Measurements from ENCODE around the gene RHOC. TPM values are rescaled to one million over a fixed set of nuclear protein-coding genes. Genes with fewer than 3 reads are reported as not detected.

Gene RHOC
- total RNA-seq, 2 experiments from 2014 or later = 53.7 to 56.8 TPM

DNA sequence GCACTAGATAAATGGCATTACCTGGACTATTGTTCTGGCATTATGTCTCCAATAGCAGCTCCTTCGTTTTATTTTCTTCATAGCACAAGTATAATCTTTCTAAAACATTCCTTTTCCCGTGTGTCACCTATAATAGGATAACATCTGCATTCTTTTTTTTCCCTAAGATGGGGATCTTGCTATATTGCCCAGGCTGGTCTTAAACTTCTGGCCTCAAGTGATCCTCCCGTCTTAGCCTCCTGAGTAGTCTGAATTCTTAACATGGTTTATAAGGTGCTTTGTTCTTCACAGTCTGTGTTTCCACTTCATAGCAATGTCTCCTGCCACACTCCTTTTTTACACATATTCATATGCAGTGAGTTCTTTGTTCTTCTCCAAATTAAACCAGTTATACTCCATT is 41.1 kb downstream of the RHOC start:
- no peak overlapping the region for H3K27ac Mint-ChIP-seq
- ChIA-PET CTCF (interaction anchor here (1.3 kb wide), 1 partner anchor 13 kb away, joined by 3 read pairs; no protein-coding TSS in a partner anchor), POLR2A (interaction anchor here (0.9 kb wide), 1 partner anchor 9 kb away, joined by 3 read pairs; the partner anchor contains the start of gene MOV10)
- peaks cover 34% of the 10 kb centered on the region for H3K4me1 Mint-ChIP-seq
- H3K9me3 Mint-ChIP-seq = no peaks in the 10 kb centered on the region
- H3K36me3 Mint-ChIP-seq (ENCODE audit: low read depth) = peaks cover 77% of the 10 kb centered on the region
- no peak for DNase-seq
- H3K27me3 Mint-ChIP-seq = no peaks in the 10 kb centered on the region
- no peak overlapping the region for H3K4me3 Mint-ChIP-seq

DNA sequence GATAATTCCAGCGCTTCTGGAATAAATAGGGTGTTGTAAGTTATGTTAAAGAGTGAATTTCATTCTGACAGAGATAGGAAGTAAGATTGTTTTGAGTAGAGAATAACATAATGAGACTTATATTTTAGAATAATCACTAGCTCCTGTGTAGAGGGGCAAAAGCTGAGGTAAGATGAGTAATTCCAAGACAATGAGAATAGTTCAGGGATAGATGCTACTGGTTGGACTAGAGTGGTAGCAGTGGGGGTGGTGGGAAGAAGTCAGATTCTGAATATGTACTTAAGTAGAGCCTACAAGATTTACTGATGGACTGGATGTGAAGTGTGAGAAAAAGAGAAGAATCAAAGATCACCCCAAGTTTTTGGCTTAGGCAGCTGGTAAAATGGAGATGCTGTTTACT is 55.7 kb downstream of the RHOC start:
- Mint-ChIP-seq H3K27ac (no peak overlapping the region), H3K27me3 (no peaks in the 10 kb centered on the region), H3K36me3 (ENCODE audit: low read depth) (peaks cover 54% of the 10 kb centered on the region), H3K4me1 (peaks cover 13% of the 10 kb centered on the region), H3K4me3 (no peak overlapping the region), H3K9me3 (no peaks in the 10 kb centered on the region)
- POLR2A ChIA-PET = no interaction called here
- CTCF ChIA-PET = interaction anchor here (0.6 to 4.8 kb wide), 3 partner anchors 10 to 1928 kb away, joined by 4 to 30 read pairs (median 5); no protein-coding TSS in a partner anchor
- DNase-seq = no peak

Other genes with a start within 250 kb of the RHOC start
- not detected for gene WNT2B, start 198.2 kb downstream of the RHOC start, total RNA-seq
- 10 to 100 TPM; 13.8 to 18.5 TPM for gene ST7L, start 88.0 kb downstream of the RHOC start, total RNA-seq
- 100 to 1,000 TPM; 254 to 303 TPM for gene CAPZA1, start 87.3 kb downstream of the RHOC start, total RNA-seq
- gene MOV10, start 32.5 kb downstream of the RHOC start, total RNA-seq = 100 to 1,000 TPM; 118 to 126 TPM
- gene PPM1J, start 8.2 kb upstream of the RHOC start, total RNA-seq = not detected
- 10 to 100 TPM; 54.0 to 55.4 TPM for gene SLC16A1, start 249.1 kb upstream of the RHOC start, total RNA-seq

Measured in activated CD4-positive, alpha-beta T cell treated with anti-CD3 and anti-CD28 coated beads, Interleukin-2, amount 10 ng/mL, durations not matched to agents 7 days and 5 days (primary cell).